Kidney epithelial cell (primary cell): Measurements from ENCODE around the gene CDK9. TPM values are rescaled to one million over a fixed set of nuclear protein-coding genes. Genes with fewer than 3 reads are reported as not detected.

Experiments used
- DNase-seq: peaks from one replicate; pipeline ENCODE4 v3.0.0-alpha.2; 2010; ENCODE audit warnings: low read depth
- H3K27me3 ChIP-seq: 2 replicates; pipeline ENCODE4 v1.6.0; 2011; ENCODE audit warnings: low read length; ENCODE audit not compliant: control insufficient read depth, insufficient read depth
- H3K36me3 ChIP-seq: 2 replicates; pipeline ENCODE4 v1.5.1; 2011; ENCODE audit warnings: low read length; ENCODE audit not compliant: control insufficient read depth, insufficient read depth
- H3K4me3 ChIP-seq: 2 replicates; pipeline ENCODE4 v1.5.1; 2011; ENCODE audit warnings: low read depth, mild to moderate bottlenecking, control low read depth, low read length
- CTCF ChIP-seq: IDR thresholded peaks from 2 replicates; pipeline ENCODE4 v1.5.1; 2011; ENCODE audit warnings: mild to moderate bottlenecking, moderate library complexity, low read length, control low read depth, inconsistent platforms; ENCODE audit not compliant: insufficient read depth, poor library complexity, severe bottlenecking
- total RNA-seq: library from RNA; depleted of rRNA; stranded (reverse); fragments of >200 nt; gene quantifications from 2 replicates; pipeline ENCODE4 v1.2.3, GENCODE V29; 2015

Gene CDK9
- total RNA-seq, 1 donor from 2014 or later: 47.3 TPM

- no peak for DNase-seq
- TF ChIP-seq CTCF: no peak
- no peaks in the 10 kb centered on the region for H3K27me3 ChIP-seq
- H3K4me3 ChIP-seq: no peak overlapping the region
- peaks cover 8% of the 10 kb centered on the region for H3K36me3 ChIP-seq
Measured at GRCh38 chr9:127792417-127793031, 6.7 kb downstream of the CDK9 start.

GRCh38 chr9:127793093-127793708, 7.4 kb downstream of the CDK9 start:
- no peak for TF ChIP-seq CTCF
- Histone ChIP-seq H3K36me3 (peaks cover 4% of the 10 kb centered on the region), H3K27me3 (no peaks in the 10 kb centered on the region), H3K4me3 (no peak overlapping the region)
- DNase-seq: no peak

- peaks cover 1% of the 10 kb centered on the region for H3K36me3 ChIP-seq
- no peaks in the 10 kb centered on the region for H3K27me3 ChIP-seq
- H3K4me3 ChIP-seq: no peak overlapping the region
- no peak for TF ChIP-seq CTCF
- no peak for DNase-seq
Measured at GRCh38 chr9:127794001-127794791, 8.4 kb downstream of the CDK9 start.

- no peak for TF ChIP-seq CTCF
- Histone ChIP-seq H3K36me3 (no peaks in the 10 kb centered on the region), H3K27me3 (no peaks in the 10 kb centered on the region), H3K4me3 (no peak overlapping the region)
- DNase-seq: no peak
Measured at GRCh38 chr9:127796225-127796813, 10.5 kb downstream of the CDK9 start.

GRCh38 chr9:127796852-127797370, 11.1 kb downstream of the CDK9 start:
- Histone ChIP-seq H3K36me3 (no peaks in the 10 kb centered on the region), H3K27me3 (no peaks in the 10 kb centered on the region), H3K4me3 (no peak overlapping the region)
- TF ChIP-seq CTCF: no peak
- no peak for DNase-seq
